Upper lobe of right lung (tissue), 1 donor: ENCODE results near the gene RAB17. TPM values are rescaled to one million over a fixed set of nuclear protein-coding genes. Genes with fewer than 3 reads are reported as not detected.

ENCODE experiments used
- ATAC-seq: fragments of 200-7000 bp; cut with Tn5 transposase; one replicate; pipeline ENCODE4 v1.9.1; 2020; ENCODE audit warnings: mild to moderate bottlenecking, moderate library complexity
- DNase-seq: peaks from one replicate; pipeline ENCODE4 v3.0.0-alpha.2; 2020
- H3K27ac ChIP-seq: fragments of 200-600 bp; one replicate; pipeline ENCODE4 v1.8.0; 2022
- H3K27me3 ChIP-seq: fragments of 200-600 bp; one replicate; pipeline ENCODE4 v1.8.0; 2022; ENCODE audit warnings: mild to moderate bottlenecking
- H3K36me3 ChIP-seq: fragments of 200-600 bp; one replicate; pipeline ENCODE4 v1.8.0; 2022
- H3K4me1 ChIP-seq: fragments of 200-600 bp; one replicate; pipeline ENCODE4 v1.8.0; 2022
- H3K4me3 ChIP-seq: fragments of 200-600 bp; one replicate; pipeline ENCODE4 v1.8.0; 2022; ENCODE audit warnings: mild to moderate bottlenecking
- H3K9me3 ChIP-seq: fragments of 200-600 bp; one replicate; pipeline ENCODE4 v1.8.0; 2022
- intact Hi-C: fragments of 100-400 bp; cut with DNase I; formaldehyde crosslinking; loops from one replicate; pipeline ENCODE4 v1.11.0; 2022
- total RNA-seq: library from RNA; stranded (reverse); fragmentation: NEBNext Ultra II Directional; extraction: Animal tissue kit (Norgen Biotek cat#: 25700); gene quantifications from one replicate; pipeline ENCODE4 v1.2.1, GENCODE V29; 2021
- TF ChIP-seq, protein P1 (sequence below): fragments of 200-600 bp; IDR thresholded peaks from one replicate; pipeline ENCODE4 v1.8.0; 2022; ENCODE audit warnings: antibody characterized with exemption
- donor health status: DM: no; HTN: yes; CAD: no; lungs with severe emphysema.

The RAB17 gene
- total RNA-seq, 1 donor from 2014 or later = 50.9 TPM

DNA sequence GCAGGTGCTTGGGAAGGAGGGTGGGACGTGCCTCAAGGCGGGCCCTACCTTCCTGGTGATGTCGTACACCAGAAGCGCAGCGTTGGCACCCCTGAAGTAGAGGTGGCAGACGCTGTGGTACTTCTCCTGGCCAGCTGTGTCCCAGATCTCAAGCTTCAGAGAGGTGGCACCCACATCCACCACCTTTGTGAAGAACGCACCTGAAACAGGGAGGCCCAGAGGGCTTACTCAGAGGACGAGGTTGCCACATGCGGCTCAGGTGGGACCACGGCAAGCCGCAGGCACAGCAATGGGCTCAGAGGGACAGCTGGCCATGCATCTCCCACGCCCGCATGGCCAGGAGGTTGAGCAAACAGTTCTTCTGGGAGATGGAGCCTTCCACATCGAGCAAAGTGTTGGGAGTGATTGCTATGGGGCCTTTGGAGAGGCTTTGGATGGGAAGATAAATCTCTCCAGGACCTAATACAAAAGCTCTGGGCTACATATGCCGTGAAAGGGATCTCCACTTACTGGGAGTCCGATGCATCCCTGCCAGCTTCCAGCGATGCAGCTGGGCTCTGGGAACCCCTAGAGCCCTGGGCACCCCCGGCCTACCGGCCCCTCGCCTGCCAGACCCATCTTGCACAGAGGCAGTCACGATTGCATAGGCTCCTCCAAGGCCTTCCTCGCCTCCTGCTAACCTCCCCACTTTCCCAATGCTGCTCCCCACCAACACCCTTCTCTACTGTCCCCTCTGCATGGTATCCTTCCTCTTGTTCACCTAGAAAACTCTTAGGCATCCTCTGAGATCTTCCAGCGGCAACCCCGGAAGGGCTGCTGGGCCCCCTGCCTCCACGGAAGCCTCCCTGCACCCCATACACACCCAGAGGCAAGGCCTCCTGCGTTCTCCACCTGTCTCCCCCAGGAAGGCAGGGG lies 12.3 kb downstream of the RAB17 start:
- Histone ChIP-seq H3K4me3 (no peak overlapping the region), H3K27me3 (no peaks in the 10 kb centered on the region), H3K9me3 (no peaks in the 10 kb centered on the region), H3K36me3 (peaks cover 11% of the 10 kb centered on the region), H3K27ac (no peak overlapping the region), H3K4me1 (peaks cover 15% of the 10 kb centered on the region)
- DNase-seq = peak; percentile 51
- TF ChIP-seq, protein P1, sequence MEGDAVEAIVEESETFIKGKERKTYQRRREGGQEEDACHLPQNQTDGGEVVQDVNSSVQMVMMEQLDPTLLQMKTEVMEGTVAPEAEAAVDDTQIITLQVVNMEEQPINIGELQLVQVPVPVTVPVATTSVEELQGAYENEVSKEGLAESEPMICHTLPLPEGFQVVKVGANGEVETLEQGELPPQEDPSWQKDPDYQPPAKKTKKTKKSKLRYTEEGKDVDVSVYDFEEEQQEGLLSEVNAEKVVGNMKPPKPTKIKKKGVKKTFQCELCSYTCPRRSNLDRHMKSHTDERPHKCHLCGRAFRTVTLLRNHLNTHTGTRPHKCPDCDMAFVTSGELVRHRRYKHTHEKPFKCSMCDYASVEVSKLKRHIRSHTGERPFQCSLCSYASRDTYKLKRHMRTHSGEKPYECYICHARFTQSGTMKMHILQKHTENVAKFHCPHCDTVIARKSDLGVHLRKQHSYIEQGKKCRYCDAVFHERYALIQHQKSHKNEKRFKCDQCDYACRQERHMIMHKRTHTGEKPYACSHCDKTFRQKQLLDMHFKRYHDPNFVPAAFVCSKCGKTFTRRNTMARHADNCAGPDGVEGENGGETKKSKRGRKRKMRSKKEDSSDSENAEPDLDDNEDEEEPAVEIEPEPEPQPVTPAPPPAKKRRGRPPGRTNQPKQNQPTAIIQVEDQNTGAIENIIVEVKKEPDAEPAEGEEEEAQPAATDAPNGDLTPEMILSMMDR = no peak
- intact Hi-C loops = loop anchor here (5.0 kb wide), 1 partner anchor 169 kb away; no protein-coding TSS in a partner anchor
- ATAC-seq = no peak

DNA sequence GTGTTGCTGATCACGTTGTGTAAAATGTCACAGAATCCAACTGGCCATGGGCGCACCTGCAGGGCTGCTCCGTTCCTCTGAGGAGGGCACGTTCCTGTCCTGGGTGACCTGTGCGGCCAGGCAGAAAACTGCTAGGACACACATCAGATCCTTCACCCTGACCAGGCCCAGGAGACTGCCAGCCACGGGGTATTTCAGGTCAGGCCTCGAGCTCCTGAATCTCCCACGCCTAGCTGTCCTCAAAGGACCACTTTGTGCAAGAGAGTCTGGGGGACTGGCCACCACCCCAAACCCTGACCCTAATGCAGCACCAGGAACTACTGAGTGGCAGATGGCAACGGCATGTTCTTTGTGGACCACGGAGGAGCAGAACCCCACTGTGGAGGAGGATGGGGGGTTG lies 13.1 kb downstream of the RAB17 start:
- no peak for ATAC-seq
- Histone ChIP-seq H3K9me3 (no peaks in the 10 kb centered on the region), H3K27me3 (no peaks in the 10 kb centered on the region), H3K27ac (no peak overlapping the region), H3K36me3 (peaks cover 11% of the 10 kb centered on the region), H3K4me1 (peaks cover 12% of the 10 kb centered on the region), H3K4me3 (no peak overlapping the region)
- DNase-seq = peak; percentile 42
- intact Hi-C loops = loop anchor here (5.0 kb wide), 1 partner anchor 170 kb away; no protein-coding TSS in a partner anchor
- TF ChIP-seq, protein P1 = no peak

DNA sequence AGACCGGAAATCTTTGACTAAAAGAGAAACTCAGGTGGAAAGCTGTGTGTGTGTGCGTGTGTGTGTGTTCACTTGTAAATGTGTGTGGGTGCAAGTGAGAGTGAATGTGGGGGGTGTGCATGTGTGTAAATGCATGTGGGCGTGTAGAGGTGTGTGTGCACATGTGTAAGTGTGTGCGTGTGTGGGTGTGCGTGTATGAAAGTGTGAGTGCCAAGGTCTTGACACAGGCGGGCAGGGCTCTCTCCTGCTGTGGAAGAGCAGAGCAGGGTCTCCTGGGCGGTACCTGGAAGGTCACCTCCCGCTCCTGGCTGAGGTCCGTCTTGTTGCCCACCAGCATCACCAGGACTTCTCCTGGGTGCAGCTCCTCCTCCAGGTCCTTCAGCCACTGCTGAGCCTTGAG lies 13.6 kb downstream of the RAB17 start:
- ATAC-seq = no peak
- H3K4me1 ChIP-seq = peaks cover 11% of the 10 kb centered on the region
- H3K27me3 ChIP-seq = no peaks in the 10 kb centered on the region
- H3K9me3 ChIP-seq = no peaks in the 10 kb centered on the region
- peak; percentile 48 for DNase-seq
- H3K36me3 ChIP-seq = peaks cover 11% of the 10 kb centered on the region
- TF ChIP-seq, protein P1 = no peak
- intact Hi-C loops = loop anchor here (5.0 kb wide), 1 partner anchor 170 kb away; no protein-coding TSS in a partner anchor
- no peak overlapping the region for H3K4me3 ChIP-seq
- no peak overlapping the region for H3K27ac ChIP-seq

DNA sequence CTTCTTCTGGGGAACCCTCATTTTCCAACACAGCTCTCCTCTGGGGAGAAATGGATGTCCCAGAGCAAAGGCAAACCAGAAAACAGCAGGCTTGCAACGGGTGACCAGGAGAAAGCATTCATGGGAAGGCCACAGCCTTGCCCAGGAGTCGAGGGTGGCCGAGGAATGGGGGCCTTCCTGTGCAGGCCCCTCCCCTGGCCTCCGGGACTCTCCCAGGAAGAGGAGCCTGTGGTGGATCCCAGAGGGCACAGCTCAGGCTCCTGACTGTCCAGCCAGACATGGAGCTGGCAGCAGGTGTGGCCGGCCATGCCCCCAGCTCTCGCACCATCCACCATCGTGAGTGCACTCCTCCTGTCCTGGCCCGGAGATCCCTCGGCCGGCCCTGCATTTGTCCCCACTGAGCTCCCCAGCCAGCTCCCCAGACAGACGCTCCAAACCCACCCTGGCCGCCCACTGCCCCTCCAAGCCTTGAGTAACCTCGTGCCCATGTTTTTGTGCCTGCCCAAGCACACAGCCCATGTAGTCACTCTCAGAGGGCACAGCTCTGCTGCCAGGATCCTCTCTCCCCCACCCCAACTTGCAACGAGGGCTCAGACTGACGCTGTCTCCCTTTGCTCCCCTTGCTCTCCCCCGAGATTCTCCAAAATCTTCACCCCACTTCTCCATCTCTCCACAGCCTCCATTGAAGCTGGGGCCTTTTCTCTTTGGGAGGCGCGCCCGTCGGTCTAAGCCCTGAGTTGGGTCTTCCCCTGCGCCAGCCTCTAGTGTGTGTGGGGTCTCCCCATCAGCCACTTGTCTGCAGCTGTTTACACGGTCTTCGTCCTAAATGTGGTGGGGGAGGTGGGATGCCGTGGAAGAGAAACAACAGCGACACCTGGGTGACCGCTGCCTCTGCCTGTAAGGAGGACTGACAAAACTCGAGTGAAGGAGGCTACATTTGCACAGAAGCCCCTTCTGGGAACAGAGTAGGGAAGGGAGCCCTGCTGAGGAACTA lies 14.4 kb downstream of the RAB17 start:
- Histone ChIP-seq H3K36me3 (peaks cover 11% of the 10 kb centered on the region), H3K27me3 (no peaks in the 10 kb centered on the region), H3K4me3 (no peak overlapping the region), H3K27ac (no peak overlapping the region), H3K9me3 (no peaks in the 10 kb centered on the region), H3K4me1 (peaks cover 8% of the 10 kb centered on the region)
- DNase-seq (no peak), ATAC-seq (no peak)
- intact Hi-C loops = loop anchor here (5.0 kb wide), 1 partner anchor 171 kb away; no protein-coding TSS in a partner anchor
- TF ChIP-seq, protein P1 = no peak
